GM12878 (cell line): ENCODE results near the gene TMEM231. TPM values are rescaled to one million over a fixed set of nuclear protein-coding genes. Genes with fewer than 3 reads are reported as not detected.
A peak's percentile ranks its signal among the peaks of the same experiment; 100 is the strongest.

Experiments
- ATAC-seq: fragments of 200-7000 bp; cut with Tn5 transposase; 3 replicates; pipeline ENCODE4 v1.9.1; 2020; ENCODE audit warnings: mild to moderate bottlenecking, moderate library complexity
- BruUV-seq: library from RNA; stranded (reverse); fragments of 400-500 nt; replicated peaks from 2 replicates; lab custom pipeline; 2021; lab: Mats Ljungman, UMichigan
- CTCF ChIA-PET: fragments of 300-600 bp; sonication (Branson Sonifier 250); formaldehyde crosslinking; extraction: SDS; loops from one replicate; lab custom pipeline; 2021; ENCODE audit warnings: inconsistent platforms; lab: Yijun Ruan, JAX
- POLR2A ChIA-PET: fragments of 350-600 bp; formaldehyde crosslinking; extraction: SDS; loops from one replicate; lab custom pipeline; 2021; ENCODE audit warnings: inconsistent platforms; lab: Charles Lee
- RAD21 ChIA-PET: fragments of 300-600 bp; sonication (Branson Sonifier 250); formaldehyde crosslinking; loops from one replicate; lab custom pipeline; 2023; ENCODE audit warnings: antibody characterized with exemption; ENCODE audit not compliant: unreplicated experiment; lab: Charles Lee
- SMC1A ChIA-PET: fragments of 300-600 bp; sonication (Branson Sonifier 250); formaldehyde crosslinking; loops from one replicate; lab custom pipeline; 2023; ENCODE audit not compliant: unreplicated experiment, uncharacterized antibody; lab: Charles Lee
- DNase-seq: peaks from one replicate; pipeline ENCODE4 v3.0.0-alpha.2; 2011; ENCODE audit warnings: low read depth, low spot score
- FAIRE-seq: peaks from 3 replicates; lab custom pipeline; 2011; peaks lifted over from hg19 to GRCh38; lab: Jason Lieb, UNC
- H2AFZ ChIP-seq: 2 replicates; pipeline ENCODE4 v1.6.0; 2011; ENCODE audit warnings: low read depth, low read length, control low read depth; ENCODE audit not compliant: control insufficient read depth
- H3K27ac ChIP-seq: 2 replicates; pipeline ENCODE4 v1.5.1; 2011; ENCODE audit warnings: control low read depth; ENCODE audit not compliant: control insufficient read depth, insufficient read depth
- H3K27me3 ChIP-seq, 2 experiments: replicated peaks in 1 of 2; 2 replicates each; pipeline versions ENCODE4 v1.6.0 to v1.6.1; 2011; ENCODE audit warnings: low read length in 1 of 2; ENCODE audit not compliant: control insufficient read depth in 2 of 2, insufficient read depth in 2 of 2
- H3K36me3 ChIP-seq, 2 experiments: 2 replicates each; pipeline ENCODE4 v1.5.1; 2011; ENCODE audit warnings: low read length in 1 of 2; ENCODE audit not compliant: control insufficient read depth in 2 of 2, insufficient read depth in 2 of 2
- H3K4me1 ChIP-seq: 2 replicates; pipeline ENCODE4 v1.6.1; 2011; ENCODE audit warnings: mild to moderate bottlenecking, low read length, moderate library complexity, mixed read lengths; ENCODE audit not compliant: control insufficient read depth, insufficient read depth
- H3K4me2 ChIP-seq: 2 replicates; pipeline ENCODE4 v1.6.0; 2011; ENCODE audit warnings: control low read depth; ENCODE audit not compliant: control insufficient read depth, insufficient read depth
- H3K4me3 ChIP-seq: fragments of 200-600 bp; sonication (generic); 2 replicates; pipeline ENCODE4 v1.5.1; 2016
- H3K79me2 ChIP-seq: 2 replicates; pipeline ENCODE4 v1.6.0; 2011; ENCODE audit warnings: low read length; ENCODE audit not compliant: control insufficient read depth, insufficient read depth
- H3K9ac ChIP-seq: 2 replicates; pipeline ENCODE4 v1.8.0; 2011; ENCODE audit warnings: low read length, control low read depth, mixed read lengths; ENCODE audit not compliant: control insufficient read depth, insufficient read depth
- H3K9me3 ChIP-seq: replicated peaks from 3 replicates; pipeline ENCODE4 v1.5.1; 2011; ENCODE audit warnings: mild to moderate bottlenecking, low read length; ENCODE audit not compliant: control insufficient read depth, insufficient read depth
- H4K20me1 ChIP-seq: 2 replicates; pipeline ENCODE4 v1.6.0; 2011; ENCODE audit not compliant: control insufficient read depth, insufficient read depth
- ATF2 ChIP-seq: IDR thresholded peaks from 2 replicates; pipeline ENCODE4 v1.6.1; 2012; ENCODE audit warnings: low read length, inconsistent platforms
- CHD4 ChIP-seq: fragments of 200-600 bp; sonication (generic); IDR thresholded peaks from 2 replicates; pipeline ENCODE4 v1.6.1; 2016; ENCODE audit warnings: mild to moderate bottlenecking
- EGR1 ChIP-seq, 2 experiments: IDR thresholded peaks; 1 replicate in 1 of 2; 2 replicates in 1 of 2; pipeline ENCODE4 v1.6.1; 2011 to 2012; ENCODE audit warnings: low read depth in 2 of 2, low read length in 2 of 2, borderline replicate concordance in 1 of 2, mild to moderate bottlenecking in 1 of 2, moderate library complexity in 1 of 2
- HDAC6 ChIP-seq: fragments of 200-600 bp; sonication (generic); IDR thresholded peaks from one replicate; pipeline ENCODE4 v1.8.0; 2017; ENCODE audit warnings: antibody characterized with exemption; ENCODE audit not compliant: unreplicated experiment
- IRF5 ChIP-seq: fragments of 450-650 bp; IDR thresholded peaks from 2 replicates; pipeline ENCODE4 v1.6.1; 2017; ENCODE audit warnings: borderline replicate concordance
- LARP7 ChIP-seq: fragments of 450-650 bp; IDR thresholded peaks from 2 replicates; pipeline ENCODE4 v1.6.1; 2017; ENCODE audit warnings: mild to moderate bottlenecking
- POLR2A ChIP-seq: IDR thresholded peaks from 2 replicates; pipeline ENCODE4 v1.6.1; 2011; ENCODE audit warnings: low read depth, mild to moderate bottlenecking, low read length
- POU2F2 ChIP-seq: IDR thresholded peaks from 3 replicates; pipeline ENCODE4 v1.6.1; 2011; ENCODE audit warnings: low read depth, mild to moderate bottlenecking, low read length, borderline replicate concordance
- REST ChIP-seq: IDR thresholded peaks from 2 replicates; pipeline ENCODE4 v1.6.1; 2012; ENCODE audit warnings: mild to moderate bottlenecking, low read depth, low read length
- USF1 ChIP-seq: IDR thresholded peaks from 2 replicates; pipeline ENCODE4 v1.6.1; 2011; ENCODE audit warnings: borderline replicate concordance, low read depth, mild to moderate bottlenecking, moderate library complexity, mixed read lengths, low read length; ENCODE audit not compliant: insufficient read depth; ENCODE audit errors: extremely low read length
- ZNF274 ChIP-seq: IDR thresholded peaks from one replicate; pipeline ENCODE4 v1.8.0; 2011; ENCODE audit not compliant: insufficient read length, insufficient read depth
- WGBS: methylation state at CpG from one replicate; pipeline ENCODE4 v1.1.6; 2016; ENCODE audit warnings: low lambda C conversion rate; ENCODE audit not compliant: insufficient replicate concordance, insufficient coverage; ENCODE audit errors: missing lambda C conversion rate; 5-methylcytosine and 5-hydroxymethylcytosine counted together
- in situ Hi-C: fragments of 300-500 bp; cut with MboI; formaldehyde crosslinking; loops from 9 replicates; pipeline ENCODE4 v1.14.3; 2018; ENCODE audit warnings: mixed read lengths
- intact Hi-C: fragments of 100-400 bp; cut with micrococcal nuclease; formaldehyde crosslinking; loops from one replicate; pipeline ENCODE4 v1.14.2; 2022; ENCODE audit not compliant: unreplicated experiment
- polyA plus RNA-seq, 11 experiments: library from polyadenylated mRNA; depleted of rRNA in 4 of 11; unstranded in 6 of 11; stranded (reverse) in 5 of 11; fragments of >200 nt; fragmentation: Nextera tagmentation in 4 of 11; fragmentation: Illumina TruSeq in 1 of 11; extraction: Ambion mirVana in 4 of 11; extraction: Trizol in 1 of 11; gene quantifications; 1 replicate in 1 of 11; 2 replicates in 10 of 11; pipeline versions ENCODE4 v1.2.1 to v1.2.3, GENCODE V29; 2011 to 2016; ENCODE audit warnings: inconsistent platforms in 2 of 11, missing spikeins in 2 of 11, low read depth in 1 of 11
- total RNA-seq, 4 experiments: library from RNA; depleted of rRNA in 3 of 4; stranded (reverse); fragments of >200 nt in 3 of 4; fragmentation: Illumina TruSeq in 1 of 4; extraction: Trizol in 1 of 4; gene quantifications; 2 replicates each; pipeline versions ENCODE4 v1.2.1 to v1.2.3, GENCODE V29; 2013 to 2021
- TF ChIP-seq, protein P1 (sequence below): fragments of 450-650 bp; IDR thresholded peaks from 2 replicates; pipeline ENCODE4 v1.6.1; 2016; ENCODE audit warnings: mild to moderate bottlenecking

Gene TMEM231
- total and polyA plus RNA-seq, 10 of the 15 experiments (the other 5 are each of a cell fraction or from before 2014, with no cell fraction given), result 1.2 to 9.1 (median 5.9) TPM

DNA sequence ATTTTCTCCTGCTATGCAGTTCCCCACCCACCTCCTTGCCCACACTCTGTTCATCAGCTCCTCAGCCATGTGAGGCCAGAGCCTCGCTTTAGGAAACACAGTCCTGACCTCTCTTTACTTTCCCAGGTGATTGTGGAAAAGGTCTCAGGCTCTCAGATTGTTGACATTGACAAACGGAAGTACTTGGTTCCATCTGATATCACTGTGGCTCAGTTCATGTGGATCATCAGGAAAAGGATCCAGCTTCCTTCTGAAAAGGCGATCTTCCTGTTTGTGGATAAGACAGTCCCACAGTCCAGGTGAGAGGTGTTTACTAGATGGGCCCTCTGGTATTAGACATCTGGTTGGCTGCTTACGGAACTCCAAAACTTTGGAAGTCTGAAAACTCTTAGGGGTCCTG, 11.9 kb upstream of the TMEM231 start (continued):
- TF ChIP-seq HDAC6, result no peak
- TF ChIP-seq USF1, result no peak
- TF ChIP-seq CHD4, result no peak
- TF ChIP-seq POU2F2, result no peak

DNA sequence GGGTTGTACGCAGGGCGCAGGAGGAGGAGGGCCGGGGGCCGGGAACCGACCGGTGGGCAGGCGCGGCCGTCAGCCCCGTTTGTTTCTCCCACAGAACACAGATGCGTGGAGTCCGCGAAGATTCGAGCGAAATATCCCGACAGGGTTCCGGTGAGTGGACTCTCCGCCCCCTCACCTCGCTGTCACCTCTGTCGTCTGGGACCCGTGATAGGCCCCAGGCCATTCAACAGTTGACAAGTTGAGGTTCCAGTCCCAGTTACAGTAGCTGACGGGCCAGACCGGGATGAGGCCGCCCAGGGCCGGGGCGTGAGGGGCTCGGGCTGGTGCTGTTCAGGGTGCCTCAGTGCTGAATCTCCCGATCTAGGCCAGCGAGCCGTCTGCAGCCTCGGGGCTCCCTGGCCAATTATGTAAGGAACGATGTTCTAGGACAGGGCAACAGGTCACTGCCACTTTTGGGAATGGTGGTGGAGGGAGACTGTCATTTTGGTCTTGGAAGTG, 10.8 kb upstream of the TMEM231 start:
- Histone ChIP-seq H4K20me1 (no peaks in the 10 kb centered on the region), H2AFZ (no peak overlapping the region; the same call in 1 of the 2 replicates), H3K9ac (peak overlapping the region; percentile 86), H3K4me1 (peaks cover 36% of the 10 kb centered on the region), H3K4me2 (peak overlapping the region; percentile 92), H3K27ac (peak overlapping the region; percentile 78), H3K9me3 (no peaks in the 10 kb centered on the region), H3K79me2 (peaks cover 45% of the 10 kb centered on the region), H3K27me3 (no peaks in the 10 kb centered on the region), H3K36me3 (peaks cover 0 to 25% of the 10 kb centered on the region in 2 experiments; a peak in 2 of 4 replicates), H3K4me3 (peak overlapping the region; percentile 84)
- peak; percentile 7 for ATAC-seq
- ChIA-PET SMC1A (interaction anchor here (0.7 to 3.7 kb wide), 5 partner anchors 11 to 81 kb away, joined by 3 to 13 read pairs (median 3); partner anchors contain the start of gene TMEM231), POLR2A (interaction anchor here (1.2 to 11.8 kb wide), 7 partner anchors 10 to 83 kb away, joined by 3 to 116 read pairs (median 11); partner anchors contain the start of genes ADAT1, KARS1, TERF2IP and TMEM231), RAD21 (interaction anchor here (0.6 to 5.6 kb wide), 6 partner anchors 11 to 85 kb away, joined by 3 to 44 read pairs (median 12); partner anchors contain the start of genes ADAT1, KARS1, TERF2IP and TMEM231), CTCF (interaction anchor here (0.8 to 5.1 kb wide), 5 partner anchors 16 to 89 kb away, joined by 3 to 43 read pairs (median 4); partner anchors contain the start of gene ADAT1)
- WGBS, result 6% methylated on average over 32 of the region's 32 CpGs
- DNase-seq, result no peak
- BruUV-seq, result no TSS peak
- no peak for FAIRE-seq
- intact Hi-C loops (loop anchor here (1.0 kb wide), 1 partner anchor 83 kb away; no protein-coding TSS in a partner anchor), in situ Hi-C loops (no loop called here)
- TF ChIP-seq ATF2 (no peak), EGR1 (IDR thresholded peaks at IDR 0.05; ENCODE audit: borderline replicate concordance in 1 of 2, low read depth in 2 of 2, low read length in 2 of 2) (peak in 1 of 2 experiments; percentile 14; a peak in 1 of 3 replicates), LARP7 (0 out of 2 replicates have a peak, but pooled peaks have one; percentile 74), IRF5 (no peak), POLR2A (no peak), ZNF274 (no peak), REST (peak; percentile 84)
- TF ChIP-seq, protein P1, sequence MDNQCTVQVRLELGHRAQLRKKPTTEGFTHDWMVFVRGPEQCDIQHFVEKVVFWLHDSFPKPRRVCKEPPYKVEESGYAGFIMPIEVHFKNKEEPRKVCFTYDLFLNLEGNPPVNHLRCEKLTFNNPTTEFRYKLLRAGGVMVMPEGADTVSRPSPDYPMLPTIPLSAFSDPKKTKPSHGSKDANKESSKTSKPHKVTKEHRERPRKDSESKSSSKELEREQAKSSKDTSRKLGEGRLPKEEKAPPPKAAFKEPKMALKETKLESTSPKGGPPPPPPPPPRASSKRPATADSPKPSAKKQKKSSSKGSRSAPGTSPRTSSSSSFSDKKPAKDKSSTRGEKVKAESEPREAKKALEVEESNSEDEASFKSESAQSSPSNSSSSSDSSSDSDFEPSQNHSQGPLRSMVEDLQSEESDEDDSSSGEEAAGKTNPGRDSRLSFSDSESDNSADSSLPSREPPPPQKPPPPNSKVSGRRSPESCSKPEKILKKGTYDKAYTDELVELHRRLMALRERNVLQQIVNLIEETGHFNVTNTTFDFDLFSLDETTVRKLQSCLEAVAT, result peak; percentile 51; the same call in 1 of the 2 replicates
